Retinal pigment epithelial cell (primary cell): ENCODE data around the gene RPL10.

Experiments
- DNase-seq: peaks from one replicate; pipeline ENCODE4 v3.0.0-alpha.2; 2010; ENCODE audit warnings: low read depth
- H3K4me3 ChIP-seq: 2 replicates; pipeline ENCODE4 v1.5.1; 2011; ENCODE audit warnings: mild to moderate bottlenecking, low read length, control low read depth, moderate library complexity
- TF ChIP-seq, protein P1 (sequence below): conservative IDR thresholded peaks from 2 replicates; pipeline ENCODE4 v1.5.1; 2011; ENCODE audit warnings: low read depth, low read length, control low read depth, inconsistent platforms

Gene RPL10

GRCh38 chrX:154356596-154356995 lies 41.6 kb upstream of the RPL10 start:
- DNase-seq, result no peak
- TF ChIP-seq, protein P1, sequence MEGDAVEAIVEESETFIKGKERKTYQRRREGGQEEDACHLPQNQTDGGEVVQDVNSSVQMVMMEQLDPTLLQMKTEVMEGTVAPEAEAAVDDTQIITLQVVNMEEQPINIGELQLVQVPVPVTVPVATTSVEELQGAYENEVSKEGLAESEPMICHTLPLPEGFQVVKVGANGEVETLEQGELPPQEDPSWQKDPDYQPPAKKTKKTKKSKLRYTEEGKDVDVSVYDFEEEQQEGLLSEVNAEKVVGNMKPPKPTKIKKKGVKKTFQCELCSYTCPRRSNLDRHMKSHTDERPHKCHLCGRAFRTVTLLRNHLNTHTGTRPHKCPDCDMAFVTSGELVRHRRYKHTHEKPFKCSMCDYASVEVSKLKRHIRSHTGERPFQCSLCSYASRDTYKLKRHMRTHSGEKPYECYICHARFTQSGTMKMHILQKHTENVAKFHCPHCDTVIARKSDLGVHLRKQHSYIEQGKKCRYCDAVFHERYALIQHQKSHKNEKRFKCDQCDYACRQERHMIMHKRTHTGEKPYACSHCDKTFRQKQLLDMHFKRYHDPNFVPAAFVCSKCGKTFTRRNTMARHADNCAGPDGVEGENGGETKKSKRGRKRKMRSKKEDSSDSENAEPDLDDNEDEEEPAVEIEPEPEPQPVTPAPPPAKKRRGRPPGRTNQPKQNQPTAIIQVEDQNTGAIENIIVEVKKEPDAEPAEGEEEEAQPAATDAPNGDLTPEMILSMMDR, result no peak
- H3K4me3 ChIP-seq, result no peak overlapping the region

DNA sequence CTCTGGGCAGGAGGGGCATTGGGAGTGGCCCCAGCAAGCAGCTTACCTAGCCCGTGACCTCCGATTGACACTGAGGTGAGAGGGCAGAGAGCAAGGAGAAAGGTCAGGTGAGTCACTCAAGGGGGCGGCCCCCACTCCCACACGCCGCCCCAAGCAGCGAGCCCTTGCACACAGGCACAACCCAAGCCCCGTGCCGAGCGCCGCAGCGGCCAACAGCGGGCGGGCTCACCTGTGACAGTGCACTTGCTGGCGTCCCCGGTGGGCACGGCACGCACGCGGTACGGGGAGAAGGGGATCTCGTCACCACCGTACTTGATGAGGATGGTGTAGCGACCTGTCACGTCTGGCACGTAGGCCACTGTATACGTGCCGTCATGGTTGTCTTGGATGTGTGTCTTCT lies 41.0 kb upstream of the RPL10 start:
- TF ChIP-seq, protein P1, result no peak
- no peak for DNase-seq
- no peak overlapping the region for H3K4me3 ChIP-seq

- H3K4me3 ChIP-seq, result no peak overlapping the region
- TF ChIP-seq, protein P1, result no peak
- no peak for DNase-seq
These were observed 40.2 kb upstream of the RPL10 start for GRCh38 chrX:154358011-154358410.

DNA sequence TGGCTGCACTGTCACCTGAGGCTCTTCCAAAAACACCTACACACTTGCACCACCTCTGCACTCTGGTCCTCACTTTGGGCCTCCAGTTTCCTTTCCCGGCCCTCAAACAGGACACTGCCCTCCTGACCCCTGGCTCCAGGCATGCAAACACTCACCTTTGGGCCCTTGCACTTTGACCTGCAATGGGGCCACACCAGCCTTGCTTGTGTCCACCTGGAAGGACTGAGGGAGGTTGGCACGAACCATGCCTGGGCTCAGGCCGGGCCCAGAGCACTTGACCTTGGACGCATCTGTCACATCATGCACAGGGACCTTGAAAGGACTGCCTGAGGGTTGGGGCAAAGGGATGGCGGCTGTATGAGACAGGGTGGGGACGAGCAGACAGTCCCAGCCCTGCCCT lies 39.3 kb upstream of the RPL10 start:
- TF ChIP-seq, protein P1, result no peak
- no peak overlapping the region for H3K4me3 ChIP-seq
- no peak for DNase-seq

DNA sequence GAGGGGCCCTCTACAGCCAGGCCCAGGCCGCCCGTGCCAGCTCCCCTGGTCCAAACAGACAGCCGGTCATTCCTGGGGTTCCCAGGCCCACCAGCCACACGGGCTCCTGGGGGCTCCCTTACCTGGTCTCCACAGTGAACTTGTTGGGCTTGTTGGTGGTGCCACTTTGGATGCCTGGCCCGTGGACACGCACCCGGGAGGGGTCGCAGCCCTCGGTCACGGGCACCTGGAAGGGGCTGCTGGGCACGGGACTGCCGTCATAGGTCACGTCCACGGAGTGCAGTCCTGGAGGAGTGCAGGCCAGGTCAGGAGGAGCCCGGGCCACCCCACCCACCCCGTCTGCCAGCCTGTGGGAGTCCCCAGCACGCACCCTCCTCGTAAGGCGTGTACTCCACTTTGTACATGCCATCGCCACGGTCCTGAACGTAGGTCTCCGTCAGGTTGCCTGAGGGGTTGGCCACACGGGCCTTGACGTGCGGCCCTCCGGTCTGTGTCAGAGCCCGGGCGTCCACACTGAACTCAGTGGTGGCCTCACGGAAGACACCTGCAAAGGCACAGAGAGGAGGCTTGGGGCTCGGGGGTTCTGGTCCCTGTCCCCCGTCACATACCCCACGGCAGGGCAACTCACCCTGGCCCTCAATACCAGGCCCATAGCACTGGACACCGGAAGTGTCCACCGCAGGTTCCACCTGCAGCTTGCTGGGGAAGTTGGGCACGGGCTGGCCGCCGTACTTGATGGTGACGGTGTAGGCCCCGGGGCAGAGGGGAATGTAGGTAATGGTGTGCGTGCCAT lies 38.6 kb upstream of the RPL10 start:
- TF ChIP-seq, protein P1, result no peak
- no peak for DNase-seq
- no peak overlapping the region for H3K4me3 ChIP-seq

GRCh38 chrX:154360155-154360713 lies 37.9 kb upstream of the RPL10 start:
- DNase-seq, result no peak
- no peak overlapping the region for H3K4me3 ChIP-seq
- TF ChIP-seq, protein P1, result no peak
